RPMI8226 (cell line): ENCODE measurements around the gene FHIT.

Source experiments
- DNase-seq: peaks from one replicate; pipeline ENCODE4 v3.0.0-alpha.2; 2015

Gene FHIT

GRCh38 chr3:60365360-60365759 is 885.9 kb downstream of the FHIT start:
- no peak for DNase-seq

GRCh38 chr3:60364475-60364874 is 886.8 kb downstream of the FHIT start:
- DNase-seq: no peak

GRCh38 chr3:60363817-60364216 is 887.4 kb downstream of the FHIT start:
- no peak for DNase-seq

- DNase-seq: no peak
These were observed 895.4 kb downstream of the FHIT start for GRCh38 chr3:60355825-60356224.

- no peak for DNase-seq
These were observed 899.8 kb downstream of the FHIT start for GRCh38 chr3:60351481-60351880.

GRCh38 chr3:60344340-60344739 is 906.9 kb downstream of the FHIT start:
- no peak for DNase-seq

GRCh38 chr3:60343831-60344230 is 907.4 kb downstream of the FHIT start:
- DNase-seq: no peak

- no peak for DNase-seq
These were observed 911.9 kb downstream of the FHIT start for GRCh38 chr3:60339304-60339703.

GRCh38 chr3:60337421-60337820 is 913.8 kb downstream of the FHIT start:
- no peak for DNase-seq

- no peak for DNase-seq
These were observed 915.2 kb downstream of the FHIT start for GRCh38 chr3:60336061-60336460.

- no peak for DNase-seq
These were observed 917.5 kb downstream of the FHIT start for GRCh38 chr3:60333710-60334109.

GRCh38 chr3:60330107-60330506 is 921.1 kb downstream of the FHIT start:
- DNase-seq: no peak

- DNase-seq: no peak
These were observed 925.6 kb downstream of the FHIT start for GRCh38 chr3:60325610-60326170.

GRCh38 chr3:60323651-60324050 is 927.6 kb downstream of the FHIT start:
- DNase-seq: no peak

- DNase-seq: no peak
These were observed 928.1 kb downstream of the FHIT start for GRCh38 chr3:60323180-60323579.

GRCh38 chr3:60322298-60322856 is 928.9 kb downstream of the FHIT start:
- DNase-seq: no peak

GRCh38 chr3:60319179-60319858 is 931.9 kb downstream of the FHIT start:
- no peak for DNase-seq

GRCh38 chr3:60316121-60316797 is 935.0 kb downstream of the FHIT start:
- DNase-seq: no peak

- no peak for DNase-seq
These were observed 937.2 kb downstream of the FHIT start for GRCh38 chr3:60313951-60314461.

GRCh38 chr3:60313231-60313798 is 937.9 kb downstream of the FHIT start:
- DNase-seq: no peak

GRCh38 chr3:60309539-60310268 is 941.5 kb downstream of the FHIT start:
- DNase-seq: no peak

GRCh38 chr3:60308808-60309207 is 942.4 kb downstream of the FHIT start:
- no peak for DNase-seq
